Subcutaneous adipose tissue (tissue), 4 donors: ENCODE measurements around the gene DCDC2C. TPM values are rescaled to one million over a fixed set of nuclear protein-coding genes. Genes with fewer than 3 reads are reported as not detected.

Experiments used
- CTCF ChIP-seq: fragments of 450-650 bp; IDR thresholded peaks from one replicate; pipeline ENCODE4 v1.5.1; 2016; ENCODE audit warnings: low read depth, mild to moderate bottlenecking, control low read depth, antibody characterized with exemption, moderate library complexity
- total RNA-seq, 4 donors: library from RNA; depleted of rRNA; stranded (reverse); fragments of >200 nt; gene quantifications; one replicate each; pipeline ENCODE4 v1.1.0, GENCODE V29; 2016

Gene DCDC2C
- total RNA-seq, 4 donors from 2014 or later: not detected

- no peak for TF ChIP-seq CTCF
Measured at GRCh38 chr2:3839476-3839875, 136.1 kb downstream of the DCDC2C start.

DNA sequence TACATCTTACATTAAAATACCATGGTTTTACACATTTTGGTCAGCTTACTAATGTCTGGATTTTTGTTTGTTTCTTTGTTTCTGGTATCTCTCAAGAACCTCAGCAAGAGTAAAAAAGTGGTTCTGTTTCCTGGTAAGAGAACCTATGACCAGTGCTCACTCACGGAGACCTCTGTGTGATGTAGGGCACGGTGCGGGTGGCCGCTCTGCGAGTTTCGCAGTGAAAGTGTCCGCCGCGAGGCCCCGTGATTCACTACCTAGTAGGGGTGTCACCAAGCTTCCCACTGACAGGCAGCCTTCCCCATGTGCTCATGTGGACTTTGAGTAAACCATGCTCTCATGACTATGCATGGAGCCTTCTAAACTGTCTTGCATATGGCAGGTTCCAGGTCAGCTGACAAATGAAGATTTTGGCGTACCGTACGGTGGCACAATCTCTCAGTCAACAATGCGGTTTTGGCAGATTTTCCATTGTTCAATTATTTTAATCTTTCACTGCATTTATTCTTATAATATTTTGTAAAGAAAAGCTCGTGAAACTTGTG is 137.3 kb downstream of the DCDC2C start:
- no peak for TF ChIP-seq CTCF

DNA sequence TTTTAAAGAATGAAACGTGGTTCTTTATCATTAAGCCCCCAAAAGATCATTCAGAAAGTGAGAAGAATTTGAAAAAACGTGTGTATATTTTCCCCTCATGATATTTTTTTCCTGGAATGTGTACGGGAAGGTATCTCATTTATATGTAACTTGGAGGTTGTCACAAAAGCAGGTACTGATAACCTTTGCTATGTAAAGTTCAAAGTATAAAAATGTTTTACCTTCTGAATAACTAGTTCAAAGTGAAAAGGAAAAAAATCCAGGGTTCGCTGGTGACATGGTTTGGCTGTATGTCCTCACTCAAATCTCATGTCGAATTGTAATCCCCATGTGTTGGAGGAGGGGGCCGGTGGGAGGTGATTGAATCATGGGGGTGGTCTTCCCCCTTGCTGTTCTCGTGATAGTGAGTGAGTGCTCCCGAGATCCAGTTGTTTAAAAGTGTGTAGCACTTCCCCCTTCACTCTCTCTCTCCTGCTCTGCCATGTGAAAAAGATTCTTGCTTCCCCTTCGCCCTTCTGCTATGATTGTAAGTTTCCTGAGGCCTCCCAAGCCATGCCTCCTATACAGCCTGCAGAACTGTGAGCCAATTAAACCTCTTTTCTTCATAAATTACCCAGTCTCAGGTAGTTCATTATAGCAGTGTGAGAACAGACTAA is 144.2 kb downstream of the DCDC2C start:
- no peak for TF ChIP-seq CTCF

DNA sequence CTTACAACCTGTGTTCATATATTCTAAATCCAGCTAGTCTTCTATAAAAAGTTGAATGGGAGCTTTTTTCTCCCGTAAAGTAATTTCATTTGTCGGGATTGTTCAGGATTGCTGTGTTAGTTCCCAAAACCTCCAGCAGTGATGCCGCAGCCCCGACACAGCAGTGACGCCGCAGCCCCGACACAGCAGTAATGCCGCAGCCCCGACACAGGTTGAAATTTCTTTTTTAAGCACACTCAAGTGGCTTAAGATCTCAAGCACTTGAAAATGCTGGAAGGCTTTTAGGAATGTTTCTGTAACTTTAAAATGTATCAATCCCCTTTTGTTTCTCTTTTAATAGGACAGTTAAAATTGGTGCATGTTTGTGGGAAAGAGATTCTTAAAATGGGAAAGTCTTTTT is 145.4 kb downstream of the DCDC2C start:
- no peak for TF ChIP-seq CTCF

DNA sequence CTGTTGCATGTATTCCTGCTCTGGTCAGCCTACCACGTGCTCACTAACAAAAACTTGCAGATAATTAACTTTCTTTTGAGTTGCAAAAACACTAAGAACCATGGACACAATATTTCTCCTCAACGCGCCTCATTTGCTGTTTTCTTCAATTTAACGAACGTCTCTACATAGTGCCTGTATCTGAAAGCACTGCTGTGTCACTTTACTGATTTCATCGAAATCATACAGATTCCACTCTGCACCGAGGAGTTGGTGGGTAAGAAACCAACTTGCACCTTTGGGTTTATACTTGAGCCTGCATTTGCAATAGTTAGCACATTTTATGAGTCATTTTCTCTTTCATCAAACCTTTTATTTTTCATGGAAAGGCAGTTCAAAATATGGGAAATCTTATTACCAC is 145.8 kb downstream of the DCDC2C start:
- TF ChIP-seq CTCF: no peak

DNA sequence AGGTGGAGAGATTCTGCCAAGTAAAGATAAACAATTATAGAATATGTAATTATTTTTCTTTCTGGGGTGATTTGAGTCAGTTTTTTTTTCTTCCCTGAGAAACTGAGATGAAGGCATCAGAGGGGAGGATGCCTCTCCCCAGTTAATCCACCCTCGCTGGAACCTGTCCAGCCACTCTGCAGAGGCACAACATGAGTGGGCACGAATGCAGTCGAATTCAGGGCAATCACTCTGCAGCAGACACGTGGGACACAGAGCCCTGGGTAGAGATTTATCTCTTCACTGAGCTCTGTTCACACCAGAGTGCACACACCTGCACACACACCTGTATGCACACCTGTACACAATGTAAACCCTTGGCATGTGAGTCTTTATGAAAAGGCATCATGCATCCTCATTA is 154.2 kb downstream of the DCDC2C start:
- TF ChIP-seq CTCF: no peak

DNA sequence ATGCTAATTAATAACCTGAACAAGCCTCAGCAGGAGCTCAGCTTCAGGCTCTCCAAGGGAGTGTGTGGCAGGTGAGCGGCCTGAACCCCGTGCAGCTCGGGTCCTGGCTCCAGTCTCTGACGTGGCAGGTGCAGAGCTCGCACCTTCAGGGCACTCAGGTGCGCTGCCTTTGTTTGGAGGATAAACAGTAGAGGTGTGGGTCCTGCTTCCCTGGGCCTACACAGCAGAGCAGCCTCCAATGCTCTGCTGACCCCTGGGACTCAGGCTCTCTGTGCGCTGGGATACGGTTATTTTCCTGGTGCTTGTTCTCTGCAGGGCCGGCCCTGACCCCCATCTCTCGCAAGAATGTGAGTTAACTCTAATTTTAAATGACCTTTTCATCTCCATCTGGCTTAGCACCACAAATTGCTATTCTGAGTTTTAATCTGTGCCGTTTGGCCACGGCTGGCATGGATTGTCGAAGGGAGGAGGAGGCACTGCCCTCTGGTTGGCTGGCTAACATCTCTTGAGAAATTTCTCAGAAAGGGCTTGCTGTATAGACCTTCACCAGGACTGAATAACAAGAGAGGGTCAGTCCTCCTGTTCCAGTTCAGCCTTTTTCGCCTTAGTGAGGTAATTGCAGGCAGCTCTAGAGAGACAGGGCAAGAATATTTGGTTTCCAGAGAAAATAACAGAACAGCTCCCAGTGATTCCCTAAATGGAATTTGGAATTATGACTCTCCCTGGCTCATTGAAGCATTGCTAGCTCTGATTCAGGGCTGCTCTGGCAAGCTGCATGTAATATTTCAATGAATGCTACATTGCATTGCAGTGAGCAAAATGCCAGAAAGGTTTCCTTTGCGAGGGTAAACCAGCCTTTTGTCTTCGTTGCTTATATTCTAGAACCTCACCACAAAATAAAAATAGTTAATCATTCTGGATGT is 161.8 kb downstream of the DCDC2C start:
- no peak for TF ChIP-seq CTCF
